ENCODE results near the gene CTNNA3.
A peak's percentile ranks its signal among the peaks of the same experiment; 100 is the strongest.

Gene CTNNA3

GRCh38 chr10:65893676-65894075 is 1802.3 kb downstream of the CTNNA3 start:
- no peak for TF ChIP-seq CTCF (IDR thresholded peaks at IDR 0.05; ENCODE audit: borderline replicate concordance, control extremely low read depth, extremely low read depth, insufficient read depth, missing control alignments)
- in situ Hi-C loops (cut with MboI; ENCODE audit: low sequenced_read_pairs, unreplicated experiment) = no loop called here
- no peak for DNase-seq (ENCODE audit: low spot score)

- in situ Hi-C loops (cut with MboI; ENCODE audit: low sequenced_read_pairs, unreplicated experiment) = no loop called here
- TF ChIP-seq CTCF (IDR thresholded peaks at IDR 0.05; ENCODE audit: borderline replicate concordance, control extremely low read depth, extremely low read depth, insufficient read depth, missing control alignments) = no peak
Measured at GRCh38 chr10:65892284-65892683, 1803.7 kb downstream of the CTNNA3 start.

GRCh38 chr10:65891073-65891981 is 1804.7 kb downstream of the CTNNA3 start:
- DNase-seq (ENCODE audit: low spot score) = peak; percentile 12
- TF ChIP-seq CTCF (IDR thresholded peaks at IDR 0.05; ENCODE audit: borderline replicate concordance, control extremely low read depth, extremely low read depth, insufficient read depth, missing control alignments) = no peak
- in situ Hi-C loops (cut with MboI; ENCODE audit: low sequenced_read_pairs, unreplicated experiment) = no loop called here

More at GRCh38 chr10:65892284-65892683, 1803.7 kb downstream of the CTNNA3 start:
- no peak for DNase-seq (ENCODE audit: low spot score)

- TF ChIP-seq CTCF (IDR thresholded peaks at IDR 0.05; ENCODE audit: borderline replicate concordance, control extremely low read depth, extremely low read depth, insufficient read depth, missing control alignments) = no peak
- in situ Hi-C loops (cut with MboI; ENCODE audit: low sequenced_read_pairs, unreplicated experiment) = no loop called here
- DNase-seq (ENCODE audit: low spot score) = no peak
Measured at GRCh38 chr10:65864529-65864928, 1831.5 kb downstream of the CTNNA3 start.

GRCh38 chr10:65864036-65864435 is 1832.0 kb downstream of the CTNNA3 start:
- TF ChIP-seq CTCF (IDR thresholded peaks at IDR 0.05; ENCODE audit: borderline replicate concordance, control extremely low read depth, extremely low read depth, insufficient read depth, missing control alignments) = no peak
- in situ Hi-C loops (cut with MboI; ENCODE audit: low sequenced_read_pairs, unreplicated experiment) = no loop called here
- no peak for DNase-seq (ENCODE audit: low spot score)

Data from GM13976 (cell line).